K562 (cell line): ENCODE results near the gene LRMDA. TPM values are rescaled to one million over a fixed set of nuclear protein-coding genes. Genes with fewer than 3 reads are reported as not detected.

Experiments
- ATAC-seq: fragments of 200-7000 bp; cut with Tn5 transposase; 3 replicates; pipeline ENCODE4 v1.9.1; 2020; ENCODE audit warnings: moderate library complexity
- BruUV-seq: library from RNA; stranded (reverse); fragments of 400-500 nt; replicated peaks from 2 replicates; lab custom pipeline; 2021; lab: Mats Ljungman, UMichigan
- CTCF ChIA-PET: fragments of 300-600 bp; formaldehyde crosslinking; extraction: SDS; loops from one replicate; lab custom pipeline; 2021; ENCODE audit warnings: low intra/inter-chr PET ratio; lab: Yijun Ruan, JAX
- POLR2A ChIA-PET: fragments of 300-600, 350-650 bp; sonication (Branson Sonifier 250); formaldehyde crosslinking; extraction: SDS; loops from one replicate; lab custom pipeline; 2021; ENCODE audit warnings: antibody characterized with exemption, inconsistent platforms; lab: Yijun Ruan, JAX
- DNase-seq, 4 experiments: peaks; one replicate each; pipeline versions ENCODE4 v3.0.0 to v3.0.0-alpha.2; 2011 to 2018; ENCODE audit warnings: low spot score in 3 of 4, mixed read lengths in 3 of 4; ENCODE audit errors: extremely low read depth in 1 of 4
- FAIRE-seq: peaks from 2 replicates; lab custom pipeline; 2011; peaks lifted over from hg19 to GRCh38; lab: Jason Lieb, UNC
- H2AFZ ChIP-seq: 2 replicates; pipeline ENCODE4 v1.6.0; 2011; ENCODE audit warnings: low read depth, low read length, control low read depth, inconsistent platforms
- H3K27ac ChIP-seq: fragments of 200-600 bp; 3 replicates; pipeline ENCODE4 v1.8.0; 2011; ENCODE audit warnings: low read depth, mild to moderate bottlenecking, control low read depth, inconsistent platforms, low read length, moderate library complexity, mixed read lengths; ENCODE audit errors: extremely low read depth
- H3K27me3 ChIP-seq, 2 experiments: fragments of 300-600 bp in 1 of 2; 2 replicates in 1 of 2; 3 replicates in 1 of 2; pipeline versions ENCODE4 v1.6.0 to v1.8.0; 2011; ENCODE audit warnings: inconsistent platforms in 2 of 2, low read length in 2 of 2, mild to moderate bottlenecking in 1 of 2, mixed read lengths in 1 of 2, moderate library complexity in 1 of 2; ENCODE audit not compliant: control insufficient read depth in 2 of 2, insufficient read depth in 2 of 2
- H3K36me3 ChIP-seq: fragments of 300-600 bp; 3 replicates; pipeline ENCODE4 v1.8.0; 2011; ENCODE audit warnings: mild to moderate bottlenecking, low read length, inconsistent platforms; ENCODE audit not compliant: control insufficient read depth, insufficient read depth
- H3K4me1 ChIP-seq, 2 experiments: fragments of 200-600 bp in 1 of 2; replicated peaks in 1 of 2; 2 replicates in 1 of 2; 3 replicates in 1 of 2; pipeline versions ENCODE4 v1.5.1 to v1.8.0; 2011; ENCODE audit warnings: inconsistent platforms in 2 of 2, low read length in 2 of 2, mild to moderate bottlenecking in 1 of 2, mixed read lengths in 1 of 2, moderate library complexity in 1 of 2; ENCODE audit not compliant: control insufficient read depth in 2 of 2, insufficient read depth in 2 of 2
- H3K4me2 ChIP-seq: 2 replicates; pipeline ENCODE4 v1.6.1; 2011; ENCODE audit warnings: low read length, control low read depth, inconsistent platforms, mixed read lengths; ENCODE audit not compliant: insufficient read depth
- H3K4me3 ChIP-seq: fragments of 200-600 bp; sonication (generic), shearing (Covaris generic); 2 replicates; pipeline ENCODE4 v1.5.1; 2016; ENCODE audit warnings: control low read depth, inconsistent platforms
- H3K79me2 ChIP-seq: fragments of 200-600 bp; 3 replicates; pipeline ENCODE4 v1.8.0; 2011; ENCODE audit warnings: low read length, inconsistent platforms; ENCODE audit not compliant: control insufficient read depth, insufficient read depth
- H3K9ac ChIP-seq, 2 experiments: 2 replicates each; pipeline versions ENCODE4 v1.6.0 to v1.6.1; 2011; ENCODE audit warnings: low read depth in 2 of 2, low read length in 2 of 2, control low read depth in 1 of 2, inconsistent platforms in 1 of 2, mild to moderate bottlenecking in 1 of 2, mixed read lengths in 1 of 2; ENCODE audit not compliant: insufficient read depth in 1 of 2
- H3K9me1 ChIP-seq: one replicate; pipeline ENCODE4 v1.6.0; 2011; ENCODE audit warnings: inconsistent platforms, mild to moderate bottlenecking, low read length, moderate library complexity; ENCODE audit not compliant: control insufficient read depth, insufficient read depth
- H3K9me3 ChIP-seq: replicated peaks from 2 replicates; pipeline ENCODE4 v1.5.1; 2011; ENCODE audit warnings: low read depth, low read length, inconsistent platforms; ENCODE audit not compliant: control insufficient read depth, insufficient read depth
- H4K20me1 ChIP-seq: replicated peaks from 2 replicates; pipeline ENCODE4 v1.6.1; 2011; ENCODE audit warnings: low read length, inconsistent platforms, mixed read lengths; ENCODE audit not compliant: control insufficient read depth, insufficient read depth
- BRF1 ChIP-seq: IDR thresholded peaks from 3 replicates; pipeline ENCODE4 v1.6.1; 2011; ENCODE audit warnings: borderline replicate concordance, mild to moderate bottlenecking; ENCODE audit not compliant: insufficient read length; ENCODE audit errors: extremely low read depth
- CBX8 ChIP-seq: fragments of 200-600 bp; sonication (generic); IDR thresholded peaks from 2 replicates; pipeline ENCODE4 v1.6.1; 2012; ENCODE audit warnings: borderline replicate concordance, mixed run types, low read depth, mild to moderate bottlenecking, moderate library complexity, mixed read lengths, low read length, control low read depth, inconsistent platforms; ENCODE audit not compliant: poor library complexity, severe bottlenecking; ENCODE audit errors: extremely low read depth
- CREB3L1 ChIP-seq: fragments of 450-650 bp; IDR thresholded peaks from 2 replicates; pipeline ENCODE4 v1.6.1; 2014; ENCODE audit warnings: low read depth, mild to moderate bottlenecking, moderate library complexity, borderline replicate concordance
- CREB5 ChIP-seq: fragments of 250-450 bp; sonication (Bioruptor Pico); IDR thresholded peaks from 2 replicates; pipeline ENCODE4 v1.5.0; 2020; ENCODE audit warnings: mild to moderate bottlenecking
- FOSL1 ChIP-seq: fragments of 200-800 bp; sonication (Bioruptor generic); conservative IDR thresholded peaks from 2 replicates; pipeline ENCODE4 v1.6.1; 2016; ENCODE audit warnings: missing genetic modification characterization, missing compliant biosample characterization
- GATAD2A ChIP-seq: fragments of 450-650 bp; IDR thresholded peaks from 2 replicates; pipeline ENCODE4 v1.6.1; 2017
- HCFC1 ChIP-seq: IDR thresholded peaks from 2 replicates; pipeline ENCODE4 v1.6.1; 2012; ENCODE audit warnings: low read depth, low read length, improper control_type of control experiment
- HINFP ChIP-seq: fragments of 450-650 bp; conservative IDR thresholded peaks from 2 replicates; pipeline ENCODE4 v1.6.1; 2016; ENCODE audit warnings: missing genetic modification characterization, low read depth, mild to moderate bottlenecking, control low read depth, missing compliant biosample characterization
- MYNN ChIP-seq, 2 experiments: sonication (generic); formaldehyde crosslinking in 1 of 2; IDR thresholded peaks; 2 replicates each; pipeline versions ENCODE4 v1.5.0 to v1.6.1; 2016 to 2020; ENCODE audit warnings: antibody characterized with exemption in 1 of 2, missing genetic modification reagents in 1 of 2
- POLR2H ChIP-seq: IDR thresholded peaks from 2 replicates; pipeline ENCODE4 v1.6.1; 2016; ENCODE audit warnings: missing genetic modification characterization, low read depth, mild to moderate bottlenecking, control low read depth, missing compliant biosample characterization, moderate library complexity
- RB1 ChIP-seq: fragments of 450-650 bp; IDR thresholded peaks from 2 replicates; pipeline ENCODE4 v1.6.1; 2017; ENCODE audit warnings: low read depth, mild to moderate bottlenecking
- RBM17 ChIP-seq: fragments of 200-400 bp; formaldehyde crosslinking; IDR thresholded peaks from 2 replicates; pipeline ENCODE4 v1.6.1; 2017; ENCODE audit warnings: low read depth, mild to moderate bottlenecking, low read length, borderline replicate concordance
- SAFB ChIP-seq: fragments of 200-400 bp; formaldehyde crosslinking; IDR thresholded peaks from 2 replicates; pipeline ENCODE4 v1.6.1; 2017; ENCODE audit warnings: low read depth, low read length, borderline replicate concordance
- SMAD4 ChIP-seq: fragments of 250-450 bp; sonication (Bioruptor Pico); conservative IDR thresholded peaks from 2 replicates; pipeline ENCODE4 v1.8.0; 2021; ENCODE audit warnings: inconsistent platforms, mild to moderate bottlenecking, moderate library complexity
- ZBTB1 ChIP-seq: sonication (generic); formaldehyde crosslinking; IDR thresholded peaks from 2 replicates; pipeline ENCODE4 v1.8.1; 2023; ENCODE audit warnings: missing genetic modification reagents, low read depth, mild to moderate bottlenecking, borderline replicate concordance
- WGBS: fragments of 100-300 bp; shearing (Covaris generic); methylation state at CpG from one replicate; pipeline ENCODE4 v1.1.6; 2016; ENCODE audit warnings: low coverage, mixed read lengths; ENCODE audit not compliant: insufficient coverage; ENCODE audit errors: missing lambda C conversion rate; 5-methylcytosine and 5-hydroxymethylcytosine counted together
- in situ Hi-C: fragments of 300-500 bp; cut with MboI; formaldehyde crosslinking; loops from 4 replicates; pipeline ENCODE4 v1.15.0; 2018; ENCODE audit warnings: inconsistent platforms, mixed read lengths
- intact Hi-C: fragments of 100-400 bp; cut with micrococcal nuclease; formaldehyde crosslinking; loops from 2 replicates; pipeline ENCODE4 v1.14.2; 2022
- polyA plus RNA-seq, 8 experiments: library from polyadenylated mRNA; depleted of rRNA in 4 of 8; stranded (reverse) in 5 of 8; unstranded in 3 of 8; fragments of >200 nt; fragmentation: Nextera tagmentation in 2 of 8; fragmentation: Illumina TruSeq in 1 of 8; extraction: Ambion mirVana in 2 of 8; extraction: Trizol in 1 of 8; gene quantifications; 2 replicates each; pipeline versions ENCODE4 v1.2.1 to v1.2.3, GENCODE V29; 2011 to 2014; ENCODE audit warnings: inconsistent platforms in 1 of 8, missing spikeins in 1 of 8
- total RNA-seq, 7 experiments: library from RNA; depleted of rRNA in 6 of 7; stranded (reverse); fragments of >200 nt in 6 of 7; fragmentation: Illumina TruSeq in 2 of 7; extraction: Trizol in 2 of 7; gene quantifications; 2 replicates each; pipeline versions ENCODE4 v1.2.1 to v1.2.3, GENCODE V29; 2011 to 2021; ENCODE audit warnings: low replicate concordance in 1 of 7

LRMDA gene
- total and polyA plus RNA-seq, 9 of the 15 experiments (the other 6 are each of a cell fraction or from before 2014, with no cell fraction given), result 0.25 TPM; not detected in 8

GRCh38 chr10:76317078-76317477, 885.7 kb downstream of the LRMDA start:
- intact Hi-C loops, result no loop called here
- Histone ChIP-seq H3K9ac (no peak overlapping the region), H3K27ac (no peak overlapping the region)
- TF ChIP-seq MYNN (IDR thresholded peaks at IDR 0.05) (no peak), MYNN (CRISPR knock-in tag; IDR thresholded peaks at IDR 0.05) (no peak), ZBTB1 (CRISPR knock-in tag) (no peak), SMAD4 (CRISPR knock-in tag) (no peak), CREB3L1 (no peak), BRF1 (no peak), SAFB (no peak), FOSL1 (tag) (no peak), CBX8 (no peak), RB1 (no peak), POLR2H (tag) (no peak), GATAD2A (no peak), CREB5 (CRISPR knock-in tag) (no peak), HCFC1 (no peak), RBM17 (no peak), HINFP (tag) (no peak)
- TF ChIP-seq, all 486 proteins: peak for 0
- H3K9me1 ChIP-seq, result no peaks in the 10 kb centered on the region
- FAIRE-seq (no peak), ATAC-seq (no peak), DNase-seq (no peak)
- H3K27me3 ChIP-seq, result no peaks in the 10 kb centered on the region
- H3K4me2 ChIP-seq, result no peak overlapping the region
- no peaks in the 10 kb centered on the region for H3K36me3 ChIP-seq
- in situ Hi-C loops, result no loop called here
- WGBS, result 2% methylated on average over 4 of the region's 4 CpGs
- BruUV-seq, result no TSS peak
- no peak overlapping the region for H2AFZ ChIP-seq
- no peaks in the 10 kb centered on the region for H3K79me2 ChIP-seq
- no peak overlapping the region for H3K4me3 ChIP-seq
- ChIA-PET CTCF (no interaction called here), POLR2A (no interaction called here)
- no peaks in the 10 kb centered on the region for H3K9me3 ChIP-seq
- H3K4me1 ChIP-seq, result peaks cover 0 to 5% of the 10 kb centered on the region in 2 experiments; a peak in 1 of 5 replicates
- no peaks in the 10 kb centered on the region for H4K20me1 ChIP-seq
